HepG2 (cell line): ENCODE data around the gene RPS28. TPM values are rescaled to one million over a fixed set of nuclear protein-coding genes. Genes with fewer than 3 reads are reported as not detected.

Experiments used
- ATAC-seq: fragments of 200-7000 bp; cut with Tn5 transposase; 3 replicates; pipeline ENCODE4 v1.9.1; 2020; ENCODE audit warnings: mild to moderate bottlenecking, moderate library complexity
- BruUV-seq: library from RNA; stranded (reverse); fragments of 400-500 nt; replicated peaks from 2 replicates; lab custom pipeline; 2021; lab: Mats Ljungman, UMichigan
- CTCF ChIA-PET: fragments of 300-600 bp; formaldehyde crosslinking; extraction: SDS; loops from one replicate; lab custom pipeline; 2021; ENCODE audit warnings: low total read pairs, inconsistent platforms, low intra/inter-chr PET ratio; lab: Yijun Ruan, JAX
- POLR2A ChIA-PET: fragments of 350-600 bp; sonication (Branson Sonifier 250); formaldehyde crosslinking; loops from one replicate; lab custom pipeline; 2020; ENCODE audit warnings: antibody characterized with exemption, inconsistent platforms; lab: Yijun Ruan, JAX
- DNase-seq: peaks from one replicate; pipeline ENCODE4 v3.0.0-alpha.2; 2015; ENCODE audit warnings: low spot score
- FAIRE-seq: peaks from 3 replicates; lab custom pipeline; 2011; peaks lifted over from hg19 to GRCh38; lab: Jason Lieb, UNC
- H2AFZ ChIP-seq: one replicate; pipeline ENCODE4 v1.6.1; 2011; ENCODE audit warnings: low read length, inconsistent platforms
- H3K27ac ChIP-seq: fragments of 300-600 bp; 3 replicates; pipeline ENCODE4 v1.8.0; 2011; ENCODE audit warnings: mixed run types, mild to moderate bottlenecking, mixed read lengths, low read length, inconsistent platforms; ENCODE audit not compliant: insufficient read depth; ENCODE audit errors: extremely low read length
- H3K27me3 ChIP-seq, 2 experiments: fragments of 200-600 bp in 1 of 2; 2 replicates in 1 of 2; 3 replicates in 1 of 2; pipeline versions ENCODE4 v1.6.0 to v1.8.0; 2011; ENCODE audit warnings: low read length in 2 of 2, mild to moderate bottlenecking in 2 of 2, moderate library complexity in 2 of 2, inconsistent platforms in 1 of 2; ENCODE audit not compliant: insufficient read depth in 2 of 2, control insufficient read depth in 1 of 2
- H3K36me3 ChIP-seq, 2 experiments: fragments of 200-600 bp in 1 of 2; replicated peaks in 1 of 2; 2 replicates in 1 of 2; 3 replicates in 1 of 2; pipeline versions ENCODE4 v1.5.1 to v1.8.0; 2011; ENCODE audit warnings: low read length in 2 of 2, inconsistent platforms in 1 of 2; ENCODE audit not compliant: insufficient read depth in 2 of 2, control insufficient read depth in 1 of 2
- H3K4me1 ChIP-seq: 2 replicates; pipeline ENCODE4 v1.5.1; 2012; ENCODE audit warnings: low read length, inconsistent platforms; ENCODE audit not compliant: insufficient read depth
- H3K4me2 ChIP-seq: 2 replicates; pipeline ENCODE4 v1.6.0; 2011; ENCODE audit warnings: low read depth, low read length, inconsistent platforms
- H3K4me3 ChIP-seq, 3 experiments: fragments of 200-600 bp in 1 of 3; sonication (generic), shearing (Covaris generic) in 1 of 3; replicated peaks in 1 of 3; 2 replicates each; pipeline ENCODE4 v1.5.1; 2011 to 2016; ENCODE audit warnings: low read length in 3 of 3, inconsistent platforms in 2 of 3, low read depth in 2 of 3, mild to moderate bottlenecking in 2 of 3, control low read depth in 1 of 3, mixed read lengths in 1 of 3; ENCODE audit not compliant: insufficient read depth in 1 of 3
- H3K79me2 ChIP-seq: one replicate; pipeline ENCODE4 v1.6.1; 2011; ENCODE audit warnings: low read length, inconsistent platforms; ENCODE audit not compliant: insufficient read depth
- H3K9ac ChIP-seq: 2 replicates; pipeline ENCODE4 v1.6.0; 2011; ENCODE audit warnings: mild to moderate bottlenecking, low read depth, low read length, inconsistent platforms; ENCODE audit not compliant: insufficient read depth
- H3K9me3 ChIP-seq: 2 replicates; pipeline ENCODE4 v1.5.1; 2012; ENCODE audit warnings: mild to moderate bottlenecking, low read length
- H4K20me1 ChIP-seq: 2 replicates; pipeline ENCODE4 v1.6.0; 2011; ENCODE audit warnings: inconsistent platforms, mild to moderate bottlenecking, low read length, moderate library complexity; ENCODE audit not compliant: insufficient read depth
- KMT2A ChIP-seq: sonication (generic); formaldehyde crosslinking; IDR thresholded peaks from 2 replicates; pipeline ENCODE4 v1.4.0; 2020; ENCODE audit warnings: missing genetic modification reagents
- POGZ ChIP-seq: sonication (generic); formaldehyde crosslinking; IDR thresholded peaks from 2 replicates; pipeline ENCODE4 v1.4.0; 2020; ENCODE audit warnings: mild to moderate bottlenecking, missing genetic modification reagents
- RBFOX2 ChIP-seq: fragments of 200-400 bp; formaldehyde crosslinking; IDR thresholded peaks from 2 replicates; pipeline ENCODE4 v1.6.1; 2017; ENCODE audit warnings: low read depth, mild to moderate bottlenecking, low read length
- REL ChIP-seq: sonication (generic); formaldehyde crosslinking; conservative IDR thresholded peaks from 2 replicates; pipeline ENCODE4 v1.8.0; 2022; ENCODE audit warnings: mild to moderate bottlenecking, missing genetic modification reagents, moderate library complexity
- SSRP1 ChIP-seq: IDR thresholded peaks from 2 replicates; pipeline ENCODE4 v1.6.1; 2016; ENCODE audit warnings: control low read depth
- TFAP4 ChIP-seq: sonication (generic); IDR thresholded peaks from 2 replicates; pipeline ENCODE4 v1.6.1; 2016; ENCODE audit warnings: low read depth, borderline replicate concordance
- ZHX2 ChIP-seq, 2 experiments: sonication (generic) in 1 of 2; formaldehyde crosslinking in 1 of 2; IDR thresholded peaks; 2 replicates each; pipeline versions ENCODE4 v1.6.1 to v1.9.0; 2014 to 2022; ENCODE audit warnings: antibody characterized with exemption in 1 of 2, borderline replicate concordance in 1 of 2, inconsistent platforms in 1 of 2, low read depth in 1 of 2, missing genetic modification reagents in 1 of 2
- ZNF784 ChIP-seq: sonication (generic); formaldehyde crosslinking; IDR thresholded peaks from 2 replicates; pipeline ENCODE4 v1.5.1; 2020; ENCODE audit warnings: missing genetic modification reagents, mild to moderate bottlenecking, borderline replicate concordance
- WGBS: methylation state at CpG from one replicate; pipeline ENCODE4 v1.1.6; 2017; ENCODE audit warnings: low lambda C conversion rate; 5-methylcytosine and 5-hydroxymethylcytosine counted together
- in situ Hi-C: cut with HindIII; loops from 2 replicates; pipeline ENCODE4 v1.10.0; 2017; ENCODE audit warnings: low pct_unique_long_range_greater_than_20kb; ENCODE audit not compliant: extremely low pct_ligation_motif_present
- intact Hi-C: fragments of 100-400 bp; cut with micrococcal nuclease; formaldehyde crosslinking; loops from one replicate; pipeline ENCODE4 v1.10.0; 2022; ENCODE audit not compliant: unreplicated experiment
- polyA plus RNA-seq, 8 experiments: library from polyadenylated mRNA; depleted of rRNA in 3 of 8; stranded (reverse) in 7 of 8; unstranded in 1 of 8; fragments of >200 nt; fragmentation: Illumina TruSeq in 4 of 8; extraction: Trizol in 4 of 8; gene quantifications; 2 replicates each; pipeline versions ENCODE4 v1.2.1 to v1.2.3, GENCODE V29; 2011 to 2016; ENCODE audit warnings: low read depth in 4 of 8, missing spikeins in 1 of 8, mixed read lengths in 1 of 8; ENCODE audit not compliant: insufficient read depth in 1 of 8
- total RNA-seq, 5 experiments: library from RNA; depleted of rRNA; stranded (reverse); fragments of >200 nt; fragmentation: Illumina TruSeq; extraction: Trizol; gene quantifications; 2 replicates each; pipeline ENCODE4 v1.2.3, GENCODE V29; 2016; ENCODE audit warnings: low read depth in 1 of 5

The RPS28 gene
- total and polyA plus RNA-seq, 2 of the 13 experiments (the other 11 are each of a cell fraction or from before 2014, with no cell fraction given), result 281 to 545 TPM

GRCh38 chr19:8322638-8322997, 1.3 kb downstream of the RPS28 start:
- no peak for DNase-seq
- FAIRE-seq, result no peak
- in situ Hi-C loops (no loop called here), intact Hi-C loops (no loop called here)
- Histone ChIP-seq H3K79me2 (peaks cover 34% of the 10 kb centered on the region), H4K20me1 (peaks cover 19% of the 10 kb centered on the region), H3K27ac (peak overlapping the region; percentile 88), H3K9ac (peak overlapping the region; percentile 99), H3K4me3 (peak overlapping the region; percentile 69 to 97 (median 82)), H3K4me2 (peak overlapping the region; percentile 78), H3K4me1 (peaks cover 36% of the 10 kb centered on the region), H3K36me3 (peaks cover 0 to 17% of the 10 kb centered on the region in 2 experiments; a peak in 3 of 5 replicates), H3K27me3 (peaks cover under 1 to 6% of the 10 kb centered on the region in 2 experiments; a peak in 3 of 5 replicates), H3K9me3 (no peaks in the 10 kb centered on the region), H2AFZ (no peak overlapping the region)
- ATAC-seq, result no peak
- 48% methylated on average over 3 of the region's 7 CpGs for WGBS
- ChIA-PET CTCF (no interaction called here), POLR2A (interaction anchor here (1.1 to 6.5 kb wide), 6 partner anchors 16 to 191 kb away, joined by 3 to 39 read pairs (median 7); partner anchors contain the start of genes CD320, RAB11B and ZNF414)
- TF ChIP-seq SSRP1, result 0 out of 2 replicates have a peak, but pooled peaks have one; percentile 28
- no peak for TF ChIP-seq KMT2A (CRISPR knock-in tag)
- 0 out of 2 replicates have a peak, but pooled peaks have one; percentile 34 for TF ChIP-seq RBFOX2
- no peak for TF ChIP-seq ZNF784 (CRISPR knock-in tag)
- TF ChIP-seq TFAP4, result no peak
- no peak for TF ChIP-seq POGZ
- TF ChIP-seq ZHX2 (IDR thresholded peaks at IDR 0.05; ENCODE audit: low read depth), result no peak
- TF ChIP-seq ZHX2 (CRISPR knock-in tag; IDR thresholded peaks at IDR 0.05; ENCODE audit: borderline replicate concordance), result no peak
- TF ChIP-seq REL, result 0 out of 2 replicates have a peak, but pooled peaks have one; percentile 2
- no TSS peak for BruUV-seq
